ENCODE data around the gene OBSCN. TPM values are rescaled to one million over a fixed set of nuclear protein-coding genes. Genes with fewer than 3 reads are reported as not detected.

Gene OBSCN
- total and polyA plus RNA-seq, 2 donors (not counting 1 experiment from before 2014, with no cell fraction given) = 10.0 to 63.9 TPM

DNA sequence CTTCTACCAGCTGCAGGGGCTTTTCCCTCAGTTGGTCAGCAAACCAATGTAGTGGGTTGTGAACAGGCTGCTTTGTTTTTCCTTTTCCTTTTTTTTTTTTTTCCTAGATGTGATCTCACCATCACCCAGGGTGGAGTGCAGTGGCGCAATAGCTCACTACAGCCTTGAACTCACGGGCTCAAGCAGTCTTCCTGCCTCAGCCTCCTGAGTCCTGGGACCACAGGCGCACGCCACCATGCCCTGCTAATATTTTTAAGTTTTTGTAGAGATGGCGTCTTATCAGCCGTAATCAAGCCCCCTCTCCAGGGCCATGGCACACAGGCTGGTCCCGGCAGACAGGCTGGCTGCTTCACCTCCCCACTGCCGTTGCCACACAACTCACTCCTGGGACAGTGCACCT is 202.2 kb downstream of the OBSCN start:
- peaks cover 20% of the 10 kb centered on the region for H3K79me2 ChIP-seq (ENCODE audit: control insufficient read depth, insufficient read depth, low read length)
- TF ChIP-seq, protein P1, sequence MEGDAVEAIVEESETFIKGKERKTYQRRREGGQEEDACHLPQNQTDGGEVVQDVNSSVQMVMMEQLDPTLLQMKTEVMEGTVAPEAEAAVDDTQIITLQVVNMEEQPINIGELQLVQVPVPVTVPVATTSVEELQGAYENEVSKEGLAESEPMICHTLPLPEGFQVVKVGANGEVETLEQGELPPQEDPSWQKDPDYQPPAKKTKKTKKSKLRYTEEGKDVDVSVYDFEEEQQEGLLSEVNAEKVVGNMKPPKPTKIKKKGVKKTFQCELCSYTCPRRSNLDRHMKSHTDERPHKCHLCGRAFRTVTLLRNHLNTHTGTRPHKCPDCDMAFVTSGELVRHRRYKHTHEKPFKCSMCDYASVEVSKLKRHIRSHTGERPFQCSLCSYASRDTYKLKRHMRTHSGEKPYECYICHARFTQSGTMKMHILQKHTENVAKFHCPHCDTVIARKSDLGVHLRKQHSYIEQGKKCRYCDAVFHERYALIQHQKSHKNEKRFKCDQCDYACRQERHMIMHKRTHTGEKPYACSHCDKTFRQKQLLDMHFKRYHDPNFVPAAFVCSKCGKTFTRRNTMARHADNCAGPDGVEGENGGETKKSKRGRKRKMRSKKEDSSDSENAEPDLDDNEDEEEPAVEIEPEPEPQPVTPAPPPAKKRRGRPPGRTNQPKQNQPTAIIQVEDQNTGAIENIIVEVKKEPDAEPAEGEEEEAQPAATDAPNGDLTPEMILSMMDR (IDR thresholded peaks at IDR 0.05) = no peak
- no peak for TF ChIP-seq EZH2 (IDR thresholded peaks at IDR 0.05; ENCODE audit: borderline replicate concordance, insufficient read depth, low read depth, low read length, poor library complexity, severe bottlenecking)
- no peaks in the 10 kb centered on the region for H3K9me3 Mint-ChIP-seq (ENCODE audit: insufficient read depth)
- peaks cover 16 to 21% of the 10 kb centered on the region in 2 donors for H3K4me1 ChIP-seq (ENCODE audit: control insufficient read depth in 2 of 2, insufficient read depth in 2 of 2, low read length in 2 of 2)
- no peak overlapping the region for H2AFZ ChIP-seq (ENCODE audit: insufficient read depth, low read depth, low read length, poor library complexity, severe bottlenecking)
- DNase-seq (no peak), ATAC-seq (ENCODE audit: low read depth) (no peak)
- 95% methylated on average over 8 of the region's 8 CpGs for WGBS (ENCODE audit: insufficient coverage)
- H3K4me2 ChIP-seq (replicated peaks; ENCODE audit: low read depth, low read length, poor library complexity, severe bottlenecking) = no peak overlapping the region
- H4K20me1 ChIP-seq (ENCODE audit: control insufficient read depth, insufficient read depth, low read length, poor library complexity, severe bottlenecking) = peaks cover 27% of the 10 kb centered on the region
- no peak overlapping the region for H3K4me3 Mint-ChIP-seq
- H3K27ac ChIP-seq (ENCODE audit: low read length in 2 of 2) = no peak overlapping the region
- ChIA-PET CTCF (no interaction called here), POLR2A (interaction anchor here (0.5 to 0.7 kb wide), 2 partner anchors 78 to 242 kb away, joined by 3 read pairs; no protein-coding TSS in a partner anchor)
- H3K27me3 ChIP-seq (replicated peaks in 1 of 4; ENCODE audit: control extremely low read depth in 1 of 4, control insufficient read depth in 3 of 4, insufficient read depth in 4 of 4, low read length in 3 of 4) = no peaks in the 10 kb centered on the region
- H3K27me3 Mint-ChIP-seq = no peaks in the 10 kb centered on the region
- H3K9ac ChIP-seq (ENCODE audit: low read length) = no peak overlapping the region
- H3K27ac Mint-ChIP-seq = no peak overlapping the region
- intact Hi-C loops (cut with micrococcal nuclease) = no loop called here
- H3K4me3 ChIP-seq (ENCODE audit: control extremely low read depth in 1 of 5, extremely low read depth in 1 of 5, insufficient read depth in 1 of 5, low read depth in 2 of 5, low read length in 4 of 5) = no peak overlapping the region
- H3K4me1 Mint-ChIP-seq = peaks cover 17% of the 10 kb centered on the region
- H3K9me3 ChIP-seq (ENCODE audit: control extremely low read depth in 1 of 3, control insufficient read depth in 2 of 3, insufficient read depth in 1 of 3, low read length in 2 of 3) = no peaks in the 10 kb centered on the region
- H3K36me3 ChIP-seq (replicated peaks in 1 of 2; ENCODE audit: control extremely low read depth in 1 of 2, control insufficient read depth in 1 of 2, extremely low read depth in 1 of 2, insufficient read depth in 2 of 2, low read length in 1 of 2) = no peaks in the 10 kb centered on the region

DNA sequence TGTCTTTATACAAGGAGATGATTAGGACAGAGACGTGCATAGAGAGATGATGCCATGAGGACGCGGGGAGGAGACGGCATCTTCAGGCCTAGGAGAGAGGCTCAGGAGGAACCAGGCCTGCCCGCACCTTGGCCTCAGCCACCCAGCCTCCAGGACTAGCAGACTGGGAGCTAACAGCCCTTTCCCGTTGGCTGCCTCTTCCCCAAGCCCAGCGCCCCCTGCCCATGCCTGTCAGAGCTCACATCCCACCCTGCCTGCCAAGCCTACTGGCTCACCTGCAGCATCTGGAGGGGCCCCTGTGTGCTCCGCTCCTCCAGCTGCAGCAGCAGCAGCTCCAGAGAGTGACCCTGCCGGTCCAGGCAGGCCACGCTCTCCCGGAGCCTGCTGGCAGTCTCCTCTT is 202.8 kb downstream of the OBSCN start:
- ChIA-PET POLR2A (interaction anchor here (0.6 kb wide), 1 partner anchor 72 kb away, joined by 5 read pairs; no protein-coding TSS in a partner anchor), CTCF (no interaction called here)
- no peak overlapping the region for H3K4me2 ChIP-seq (replicated peaks; ENCODE audit: low read depth, low read length, poor library complexity, severe bottlenecking)
- 98% methylated on average over 11 of the region's 11 CpGs for WGBS (ENCODE audit: insufficient coverage)
- H3K4me1 ChIP-seq (ENCODE audit: control insufficient read depth in 2 of 2, insufficient read depth in 2 of 2, low read length in 2 of 2) = peaks cover 10 to 15% of the 10 kb centered on the region in 2 donors
- H3K27me3 ChIP-seq (replicated peaks in 1 of 4; ENCODE audit: control extremely low read depth in 1 of 4, control insufficient read depth in 3 of 4, insufficient read depth in 4 of 4, low read length in 3 of 4) = peaks cover 0 to 5% (median 3%) of the 10 kb centered on the region in 4 experiments
- H3K9ac ChIP-seq (ENCODE audit: low read length) = no peak overlapping the region
- DNase-seq (no peak), ATAC-seq (ENCODE audit: low read depth) (no peak)
- no peak overlapping the region for H2AFZ ChIP-seq (ENCODE audit: insufficient read depth, low read depth, low read length, poor library complexity, severe bottlenecking)
- peaks cover 20% of the 10 kb centered on the region for H4K20me1 ChIP-seq (ENCODE audit: control insufficient read depth, insufficient read depth, low read length, poor library complexity, severe bottlenecking)
- Mint-ChIP-seq H3K9me3 (ENCODE audit: insufficient read depth) (no peaks in the 10 kb centered on the region), H3K4me3 (no peak overlapping the region), H3K4me1 (peaks cover 15% of the 10 kb centered on the region), H3K27ac (no peak overlapping the region), H3K27me3 (peaks cover 5% of the 10 kb centered on the region)
- H3K4me3 ChIP-seq (ENCODE audit: control extremely low read depth in 1 of 5, extremely low read depth in 1 of 5, insufficient read depth in 1 of 5, low read depth in 2 of 5, low read length in 4 of 5) = no peak overlapping the region
- no peak for TF ChIP-seq EZH2 (IDR thresholded peaks at IDR 0.05; ENCODE audit: borderline replicate concordance, insufficient read depth, low read depth, low read length, poor library complexity, severe bottlenecking)
- TF ChIP-seq, protein P1 (IDR thresholded peaks at IDR 0.05) = no peak
- H3K79me2 ChIP-seq (ENCODE audit: control insufficient read depth, insufficient read depth, low read length) = peaks cover 14% of the 10 kb centered on the region
- intact Hi-C loops (cut with micrococcal nuclease) = no loop called here
- H3K36me3 ChIP-seq (replicated peaks in 1 of 2; ENCODE audit: control extremely low read depth in 1 of 2, control insufficient read depth in 1 of 2, extremely low read depth in 1 of 2, insufficient read depth in 2 of 2, low read length in 1 of 2) = no peaks in the 10 kb centered on the region
- peaks cover 0 to under 1% (median 0%) of the 10 kb centered on the region in 3 donors for H3K9me3 ChIP-seq (ENCODE audit: control extremely low read depth in 1 of 3, control insufficient read depth in 2 of 3, insufficient read depth in 1 of 3, low read length in 2 of 3)
- no peak overlapping the region for H3K27ac ChIP-seq (ENCODE audit: low read length in 2 of 2)
